HEK293 (cell line): ENCODE measurements around the gene HOTAIR.

Experiments
- CTCF ChIA-PET: fragments of 350-600 bp; formaldehyde crosslinking; extraction: SDS; loops from one replicate; lab custom pipeline; 2021; ENCODE audit warnings: antibody characterized with exemption; lab: Yijun Ruan, JAX
- POLR2A ChIA-PET: fragments of 300-600 bp; formaldehyde crosslinking; extraction: SDS; loops from one replicate; lab custom pipeline; 2020; ENCODE audit warnings: antibody characterized with exemption, inconsistent platforms; lab: Yijun Ruan, JAX
- H3K27ac ChIP-seq: fragments of 200-500 bp; sonication (Bioruptor generic); 2 replicates; pipeline ENCODE4 v1.5.1; 2014; ENCODE audit warnings: low read depth, low read length, control low read depth, inconsistent platforms; ENCODE audit errors: extremely low read depth
- H3K36me3 ChIP-seq, 2 experiments: fragments of 200-500 bp in 1 of 2; sonication (Bioruptor generic) in 1 of 2; 1 replicate in 1 of 2; 2 replicates in 1 of 2; pipeline ENCODE4 v1.5.1; 2014 to 2017; ENCODE audit warnings: inconsistent platforms in 2 of 2, low read length in 2 of 2; ENCODE audit not compliant: control insufficient read depth in 2 of 2, insufficient read depth in 1 of 2
- H3K4me1 ChIP-seq: fragments of 200-500 bp; sonication (Bioruptor generic); 2 replicates; pipeline ENCODE4 v1.5.1; 2014; ENCODE audit warnings: mild to moderate bottlenecking, low read length, inconsistent platforms; ENCODE audit not compliant: control insufficient read depth, insufficient read depth
- H3K4me3 ChIP-seq: 2 replicates; pipeline ENCODE4 v1.5.1; 2011; ENCODE audit warnings: low read depth, mild to moderate bottlenecking, control low read depth, low read length, moderate library complexity
- H3K9me3 ChIP-seq: fragments of 200-500 bp; sonication (Bioruptor generic); 2 replicates; pipeline ENCODE4 v1.5.1; 2014; ENCODE audit warnings: low read depth, low read length, inconsistent platforms; ENCODE audit not compliant: control insufficient read depth, insufficient read depth
- FEZF1 ChIP-seq: fragments of 450-650 bp; formaldehyde crosslinking; IDR thresholded peaks from 2 replicates; pipeline ENCODE4 v1.5.1; 2016; ENCODE audit warnings: missing biosample characterization, missing genetic modification characterization
- IKZF3 ChIP-seq: fragments of 450-650 bp; IDR thresholded peaks from 2 replicates; pipeline ENCODE4 v1.5.0; 2018; ENCODE audit warnings: missing biosample characterization, mild to moderate bottlenecking, missing genetic modification characterization, moderate library complexity
- PRDM1 ChIP-seq: fragments of 450-650 bp; formaldehyde crosslinking; IDR thresholded peaks from 2 replicates; pipeline ENCODE4; 2016; ENCODE audit warnings: missing biosample characterization, missing genetic modification characterization
- SETDB1 ChIP-seq: IDR thresholded peaks from one replicate; pipeline ENCODE4 v1.6.1; 2017; ENCODE audit warnings: mild to moderate bottlenecking, low read length, moderate library complexity, mixed read lengths; ENCODE audit not compliant: insufficient read length
- ZBTB17 ChIP-seq: fragments of 450-650 bp; formaldehyde crosslinking; IDR thresholded peaks from 2 replicates; pipeline ENCODE4 v1.5.1; 2016; ENCODE audit warnings: missing biosample characterization, missing genetic modification characterization
- ZBTB48 ChIP-seq: fragments of 450-650 bp; formaldehyde crosslinking; IDR thresholded peaks from 2 replicates; pipeline ENCODE4 v1.5.1; 2016; ENCODE audit warnings: missing biosample characterization, missing genetic modification characterization
- ZFHX2 ChIP-seq: fragments of 450-650 bp; formaldehyde crosslinking; conservative IDR thresholded peaks from 2 replicates; pipeline ENCODE4 v1.5.1; 2016; ENCODE audit warnings: missing biosample characterization, missing genetic modification characterization
- ZNF10 ChIP-seq: fragments of 450-650 bp; formaldehyde crosslinking; IDR thresholded peaks from 2 replicates; pipeline ENCODE4 v1.5.1; 2017; ENCODE audit warnings: missing biosample characterization, missing genetic modification characterization
- ZNF114 ChIP-seq: fragments of 450-650 bp; formaldehyde crosslinking; IDR thresholded peaks from 2 replicates; pipeline ENCODE4 v1.5.0; 2017; ENCODE audit warnings: missing biosample characterization, missing genetic modification characterization
- ZNF121 ChIP-seq: fragments of 450-650 bp; formaldehyde crosslinking; IDR thresholded peaks from 2 replicates; pipeline ENCODE4 v1.5.1; 2016; ENCODE audit warnings: missing biosample characterization, missing genetic modification characterization
- ZNF138 ChIP-seq: fragments of 450-650 bp; formaldehyde crosslinking; IDR thresholded peaks from 2 replicates; pipeline ENCODE4 v1.5.1; 2016; ENCODE audit warnings: missing biosample characterization, missing genetic modification characterization, borderline replicate concordance
- ZNF175 ChIP-seq: fragments of 450-650 bp; formaldehyde crosslinking; IDR thresholded peaks from 2 replicates; pipeline ENCODE4 v1.5.1; 2016; ENCODE audit warnings: missing biosample characterization, missing genetic modification characterization
- ZNF2 ChIP-seq: fragments of 450-650 bp; formaldehyde crosslinking; IDR thresholded peaks from 2 replicates; pipeline ENCODE4 v1.5.1; 2016; ENCODE audit warnings: missing biosample characterization, missing genetic modification characterization
- ZNF248 ChIP-seq: fragments of 450-650 bp; formaldehyde crosslinking; IDR thresholded peaks from 2 replicates; pipeline ENCODE4 v1.5.1; 2017; ENCODE audit warnings: missing biosample characterization, missing genetic modification characterization
- ZNF341 ChIP-seq: fragments of 450-650 bp; formaldehyde crosslinking; IDR thresholded peaks from 2 replicates; pipeline ENCODE4; 2016; ENCODE audit warnings: low read depth, missing biosample characterization, missing genetic modification characterization
- ZNF362 ChIP-seq: fragments of 450-650 bp; formaldehyde crosslinking; IDR thresholded peaks from 2 replicates; pipeline ENCODE4 v1.5.1; 2016; ENCODE audit warnings: missing biosample characterization, missing genetic modification characterization
- ZNF366 ChIP-seq: fragments of 450-650 bp; formaldehyde crosslinking; conservative IDR thresholded peaks from 2 replicates; pipeline ENCODE4 v1.5.1; 2016; ENCODE audit warnings: missing biosample characterization, missing genetic modification characterization
- ZNF398 ChIP-seq: fragments of 450-650 bp; formaldehyde crosslinking; IDR thresholded peaks from 2 replicates; pipeline ENCODE4 v1.5.1; 2017; ENCODE audit warnings: missing biosample characterization, missing genetic modification characterization
- ZNF544 ChIP-seq: fragments of 450-650 bp; formaldehyde crosslinking; IDR thresholded peaks from 2 replicates; pipeline ENCODE4 v1.5.0; 2017; ENCODE audit warnings: missing biosample characterization, missing genetic modification characterization
- ZNF558 ChIP-seq: fragments of 450-650 bp; formaldehyde crosslinking; IDR thresholded peaks from 2 replicates; pipeline ENCODE4 v1.5.1; 2016; ENCODE audit warnings: missing biosample characterization, missing genetic modification characterization
- ZNF560 ChIP-seq: fragments of 450-650 bp; formaldehyde crosslinking; IDR thresholded peaks from 2 replicates; pipeline ENCODE4 v1.5.1; 2017; ENCODE audit warnings: missing biosample characterization, missing genetic modification characterization, borderline replicate concordance
- ZNF600 ChIP-seq: fragments of 450-650 bp; formaldehyde crosslinking; IDR thresholded peaks from 2 replicates; pipeline ENCODE4 v1.5.1; 2016; ENCODE audit warnings: missing biosample characterization, missing genetic modification characterization
- ZNF610 ChIP-seq: fragments of 450-650 bp; formaldehyde crosslinking; IDR thresholded peaks from 2 replicates; pipeline ENCODE4 v1.5.1; 2016; ENCODE audit warnings: missing biosample characterization, missing genetic modification characterization, borderline replicate concordance
- ZNF624 ChIP-seq: fragments of 450-650 bp; formaldehyde crosslinking; IDR thresholded peaks from 2 replicates; pipeline ENCODE4 v1.5.1; 2017; ENCODE audit warnings: missing biosample characterization, missing genetic modification characterization
- ZNF830 ChIP-seq: fragments of 450-650 bp; IDR thresholded peaks from 2 replicates; pipeline ENCODE4 v1.5.0; 2018; ENCODE audit warnings: missing biosample characterization, missing genetic modification characterization, low read depth, mild to moderate bottlenecking, moderate library complexity
- ZSCAN4 ChIP-seq: fragments of 450-650 bp; formaldehyde crosslinking; IDR thresholded peaks from 2 replicates; pipeline ENCODE4 v1.5.1; 2017; ENCODE audit warnings: missing biosample characterization, missing genetic modification characterization

The HOTAIR gene

GRCh38 chr12:54024127-54024526 lies 49.4 kb upstream of the HOTAIR start:
- ChIA-PET POLR2A (no interaction called here), CTCF (interaction anchor here (0.6 to 2.4 kb wide), 12 partner anchors 8 to 196 kb away, joined by 3 to 10 read pairs (median 4); partner anchors contain the start of genes HOXC10 and HOXC8)
- peaks cover 78% of the 10 kb centered on the region for H3K4me1 ChIP-seq
- no peaks in the 10 kb centered on the region for H3K36me3 ChIP-seq
- H3K27ac ChIP-seq, result no peak overlapping the region; the same call in 1 of the 2 replicates
- no peaks in the 10 kb centered on the region for H3K9me3 ChIP-seq
- no peak overlapping the region for H3K4me3 ChIP-seq
- TF ChIP-seq ZNF2 (tag by site-specific recombination), result 0 out of 2 replicates have a peak, but pooled peaks have one; percentile 29
- no peak for TF ChIP-seq ZNF560
- no peak for TF ChIP-seq ZNF114 (tag by site-specific recombination)
- TF ChIP-seq ZNF600 (tag by site-specific recombination), result peak; percentile 56; the same call in 1 of the 2 replicates
- TF ChIP-seq ZNF544, result no peak
- TF ChIP-seq ZBTB17, result peak; percentile 78
- TF ChIP-seq ZNF624 (tag by site-specific recombination), result no peak

GRCh38 chr12:54022960-54023884 lies 48.5 kb upstream of the HOTAIR start:
- POLR2A ChIA-PET, result no interaction called here
- no peak overlapping the region for H3K4me3 ChIP-seq
- no peaks in the 10 kb centered on the region for H3K9me3 ChIP-seq
- no peak overlapping the region; the same call in 1 of the 2 replicates for H3K27ac ChIP-seq
- peaks cover 76% of the 10 kb centered on the region for H3K4me1 ChIP-seq
- CTCF ChIA-PET, result interaction anchor here (0.9 to 2.4 kb wide), 10 partner anchors 9 to 197 kb away, joined by 3 to 11 read pairs (median 5); partner anchors contain the start of gene HOXC10
- H3K36me3 ChIP-seq, result no peaks in the 10 kb centered on the region
- no peak for TF ChIP-seq ZNF138 (tag by site-specific recombination)
- TF ChIP-seq ZNF175 (tag by site-specific recombination), result no peak
- no peak for TF ChIP-seq ZNF362 (tag by site-specific recombination)
- peak; percentile 28; the same call in 1 of the 2 replicates for TF ChIP-seq ZNF366 (tag by site-specific recombination)
- TF ChIP-seq ZNF10, result 0 out of 2 replicates have a peak, but pooled peaks have one; percentile 65
- TF ChIP-seq PRDM1 (tag by site-specific recombination), result peak; percentile 93
- TF ChIP-seq IKZF3, result peak; percentile 37; the same call in 1 of the 2 replicates
- 0 out of 2 replicates have a peak, but pooled peaks have one; percentile 27 for TF ChIP-seq ZNF341 (tag by site-specific recombination)
- TF ChIP-seq ZBTB48 (tag by site-specific recombination), result no peak

- H3K27ac ChIP-seq, result peak overlapping the region; percentile 22; the same call in 1 of the 2 replicates
- ChIA-PET CTCF (interaction anchor here (0.6 to 2.1 kb wide), 6 partner anchors 16 to 186 kb away, joined by 3 to 11 read pairs (median 4); no protein-coding TSS in a partner anchor), POLR2A (no interaction called here)
- 0 out of 2 replicates have a peak, but pooled peaks have one; percentile 35 for TF ChIP-seq ZNF2 (tag by site-specific recombination)
- TF ChIP-seq ZNF610, result 0 out of 2 replicates have a peak, but pooled peaks have one; percentile 25
- peak; percentile 91 for TF ChIP-seq ZNF398
- peak; percentile 66 for TF ChIP-seq FEZF1 (tag by site-specific recombination)
- TF ChIP-seq ZBTB48 (tag by site-specific recombination), result no peak
- no peak for TF ChIP-seq ZFHX2
- no peak for TF ChIP-seq ZNF248 (tag by site-specific recombination)
- TF ChIP-seq ZNF600 (tag by site-specific recombination), result peak; percentile 39; the same call in 1 of the 2 replicates
- no peak for TF ChIP-seq ZNF830
- peak; percentile 36; the same call in 1 of the 2 replicates for TF ChIP-seq PRDM1 (tag by site-specific recombination)
- TF ChIP-seq ZNF341 (tag by site-specific recombination), result peak; percentile 97
- no peak for TF ChIP-seq ZNF558 (tag by site-specific recombination)
- no peak for TF ChIP-seq SETDB1
- no peak for TF ChIP-seq ZNF121 (tag by site-specific recombination)
- TF ChIP-seq ZSCAN4 (tag by site-specific recombination), result no peak
Observed at GRCh38 chr12:54021432-54022013, 46.8 kb upstream of the HOTAIR start.

More at GRCh38 chr12:54021432-54022013, 46.8 kb upstream of the HOTAIR start:
- Histone ChIP-seq H3K4me1 (peaks cover 69% of the 10 kb centered on the region), H3K9me3 (no peaks in the 10 kb centered on the region), H3K36me3 (no peaks in the 10 kb centered on the region), H3K4me3 (no peak overlapping the region)
